Measurements from ENCODE around the gene C22orf39.

C22orf39 gene

GRCh38 chr22:19394274-19395050 is 53.0 kb downstream of the C22orf39 start:
- DNase-seq (ENCODE audit: low read depth in 2 of 2) = no peak
- no peak for TF ChIP-seq CTCF (IDR thresholded peaks at IDR 0.05; ENCODE audit: low read depth, low read length)
- no peak overlapping the region for H3K4me3 ChIP-seq (replicated peaks in 1 of 2; ENCODE audit: low read depth in 2 of 2, low read length in 2 of 2)

- no peak overlapping the region for H3K4me3 ChIP-seq (replicated peaks in 1 of 2; ENCODE audit: low read depth in 2 of 2, low read length in 2 of 2)
- DNase-seq (ENCODE audit: low read depth in 2 of 2) = no peak
- no peak for TF ChIP-seq CTCF (IDR thresholded peaks at IDR 0.05; ENCODE audit: low read depth, low read length)
Measured at GRCh38 chr22:19393704-19394103, 53.8 kb downstream of the C22orf39 start.
